DMS53 treated with DMSO at 0.1 percent for 48 hours (cell line): ENCODE results near the gene SLC27A5.
"Not testable (repeated sequence)": the region's sequence is repeated elsewhere in the genome, so short reads cannot be mapped to it uniquely, and the experiment has no call there.

Experiments used
- DNase-seq: peaks from one replicate; lab custom pipeline; 2025; ENCODE audit not compliant: unreplicated experiment; lab: John Stamatoyannopoulos, UW

SLC27A5 gene

DNA sequence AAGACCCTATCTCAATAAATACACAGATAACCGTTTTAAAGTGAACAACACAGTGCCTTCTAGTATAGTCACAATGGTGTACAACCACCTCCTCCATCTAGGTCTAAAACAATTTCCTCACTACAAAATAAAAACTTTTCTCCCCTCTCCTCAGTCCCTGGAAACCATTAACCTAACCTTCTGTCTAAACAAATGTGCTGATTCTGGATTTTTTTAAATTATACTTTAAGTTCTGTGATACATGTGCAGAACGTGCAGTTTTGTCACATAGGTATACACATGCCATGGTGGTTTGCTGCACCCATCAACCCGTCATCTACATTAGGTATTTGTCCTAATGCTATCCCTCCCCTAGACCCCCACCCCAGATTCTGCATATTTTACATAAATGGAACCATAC, 17.6 kb upstream of the SLC27A5 start:
- no peak for DNase-seq

DNA sequence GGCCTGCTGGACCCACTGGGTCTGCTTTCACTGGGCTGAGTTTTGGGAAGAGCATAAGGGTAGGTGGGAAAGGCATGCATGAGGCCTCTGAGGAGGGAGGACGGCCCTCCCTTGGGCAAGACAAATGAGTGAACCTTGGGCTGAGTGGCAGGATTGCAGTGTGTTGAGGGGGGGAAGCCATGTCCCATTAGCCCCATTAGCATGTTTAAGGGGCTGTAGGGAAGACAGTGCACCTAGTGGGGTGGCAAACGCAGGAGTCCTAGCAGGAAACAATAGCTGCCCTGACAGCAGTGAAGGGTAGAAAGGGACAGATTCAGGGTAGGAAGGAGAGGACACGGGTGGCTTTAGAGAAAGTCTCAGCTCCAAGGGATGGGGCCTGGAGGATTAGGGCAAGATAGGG, 10.9 kb upstream of the SLC27A5 start:
- DNase-seq = no peak

DNA sequence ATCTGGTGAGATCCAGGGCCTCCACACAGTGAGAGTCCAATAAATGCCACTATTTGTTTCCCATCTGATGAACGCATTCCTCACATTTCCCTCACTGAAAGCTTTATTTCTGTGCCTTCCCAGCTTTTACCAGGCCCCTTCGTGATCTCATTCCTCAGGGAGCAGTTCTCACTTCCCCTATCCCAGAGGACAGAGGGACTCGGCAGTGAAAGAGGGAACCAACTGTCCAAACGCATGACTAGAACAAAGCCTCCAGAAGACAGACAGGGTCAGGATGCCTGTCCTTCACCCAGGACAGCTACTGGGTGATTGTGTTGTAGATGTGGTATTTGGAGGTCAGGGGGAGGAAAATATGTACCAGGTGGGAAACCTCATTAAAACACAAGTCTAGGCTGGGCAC, 9.9 kb upstream of the SLC27A5 start:
- DNase-seq = no peak

DNA sequence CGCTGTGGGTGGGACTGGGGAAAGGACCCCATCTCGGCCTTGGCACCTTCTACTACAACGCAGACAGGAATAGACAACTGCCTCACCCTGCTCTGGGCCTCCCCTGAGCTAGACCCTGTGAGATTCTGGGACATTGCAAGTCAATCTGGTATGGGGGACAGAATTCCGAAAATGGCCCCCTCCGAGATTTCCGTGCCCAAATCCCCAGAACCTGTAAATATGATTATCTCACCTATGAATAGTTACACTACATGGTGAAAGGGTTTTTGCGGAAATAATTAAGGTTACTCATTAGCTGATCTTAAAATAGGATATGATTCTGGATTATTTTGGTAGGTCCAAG, 8.4 kb upstream of the SLC27A5 start:
- no peak for DNase-seq

DNA sequence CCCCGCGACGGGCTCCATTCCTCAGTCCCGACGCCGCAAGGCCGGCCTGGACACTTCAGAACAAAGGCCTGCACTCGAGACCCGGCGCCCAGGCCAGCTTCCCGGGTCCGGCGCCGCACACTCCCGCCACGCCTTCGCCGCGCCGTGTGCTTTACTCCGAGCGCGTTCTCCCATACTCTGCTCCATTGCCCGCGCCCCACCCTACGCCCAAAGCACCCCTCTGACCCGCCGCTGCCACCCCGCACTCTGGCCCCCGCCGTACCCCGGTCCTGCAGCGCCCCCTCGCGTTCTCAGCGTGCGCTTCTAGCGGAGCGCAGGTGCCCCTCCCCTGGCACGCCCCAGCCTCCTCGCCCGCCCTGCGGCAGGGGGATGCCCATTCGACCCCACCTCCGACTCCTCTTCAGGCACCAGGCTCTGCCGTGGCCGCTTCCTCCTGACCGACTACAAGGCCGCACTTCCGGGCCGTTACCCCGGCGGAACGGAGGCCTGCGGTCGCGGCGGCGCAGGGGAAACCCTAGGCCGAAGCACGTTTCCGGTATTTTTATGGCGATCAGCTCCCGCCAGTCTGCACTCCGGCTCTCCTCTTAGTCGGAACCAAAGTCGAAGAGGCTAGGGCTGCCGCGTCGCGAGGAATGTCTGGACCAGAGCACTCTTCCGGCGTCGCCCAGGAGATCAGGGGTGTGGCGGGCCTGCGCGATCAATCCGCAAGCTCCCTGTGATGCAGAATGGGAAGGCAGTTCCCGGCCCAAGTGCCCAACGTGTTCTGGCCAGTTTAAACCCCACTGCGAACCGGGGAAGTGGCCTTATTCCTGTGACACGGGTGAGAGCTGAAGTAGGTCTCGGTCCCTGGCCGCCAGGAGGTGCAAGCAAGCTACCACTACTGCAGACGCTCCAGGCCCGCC, 7.8 kb upstream of the SLC27A5 start, which contains the start of gene ZBTB45:
TSS of gene ZBTB45 (minus strand) at position 456 of the 902 bp plus-strand sequence. CDS start 2,137 bp downstream, outside the sequence.
- peak; percentile 89 for DNase-seq

DNA sequence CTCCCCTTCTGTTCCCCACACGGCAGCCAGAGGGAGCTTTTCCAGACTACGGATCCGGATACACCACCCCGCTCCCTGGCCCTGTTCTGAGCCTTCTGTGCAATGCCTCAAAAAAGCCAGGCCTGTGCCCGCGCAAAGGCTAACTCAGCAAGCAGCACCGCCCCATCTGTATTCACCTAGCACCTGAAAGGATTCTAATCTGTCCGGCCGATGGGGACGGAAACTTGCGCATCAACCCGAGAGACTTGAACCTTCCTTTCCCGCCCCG, 7.2 kb upstream of the SLC27A5 start:
- DNase-seq = peak; percentile 52

DNA sequence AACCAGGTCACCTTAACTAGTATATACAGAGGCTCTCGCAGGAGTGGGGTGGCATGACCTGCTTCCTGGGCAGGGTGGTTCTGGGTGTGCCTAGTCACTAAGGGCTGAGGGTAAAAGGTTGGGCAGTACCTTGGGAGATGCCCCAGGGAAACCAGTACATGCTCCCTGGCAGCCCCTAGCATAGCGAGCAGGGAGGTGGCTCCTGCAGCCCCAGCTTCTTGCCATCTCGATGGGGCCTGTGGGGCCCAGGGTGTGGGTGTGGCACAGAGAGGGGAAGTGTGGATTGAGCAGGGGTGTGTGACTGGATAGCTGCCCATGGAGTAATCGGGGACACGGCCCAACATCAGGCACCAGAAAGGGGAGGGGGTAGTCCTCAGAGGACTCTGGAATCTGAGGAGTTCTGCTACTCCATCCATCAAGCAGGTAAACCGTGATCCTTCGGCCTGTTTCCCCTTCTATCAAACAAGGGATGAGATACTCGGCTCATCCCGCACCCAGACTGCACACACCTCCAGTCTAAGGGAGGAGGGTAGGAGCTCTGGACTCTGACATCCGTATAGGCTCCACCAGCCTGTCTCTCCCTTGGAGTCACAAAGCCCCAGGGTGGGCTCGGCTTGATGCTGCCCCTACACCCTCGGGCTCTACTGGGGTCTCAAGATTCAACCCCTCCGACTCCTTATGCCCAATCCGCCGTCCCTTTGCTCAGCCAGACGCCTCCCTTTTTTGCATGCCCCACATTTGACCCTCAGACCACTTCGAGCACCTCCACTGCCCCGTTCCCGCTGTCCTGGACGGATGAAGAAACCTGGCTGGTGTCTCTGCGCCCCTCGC, 6.7 kb upstream of the SLC27A5 start:
- DNase-seq = no peak

DNA sequence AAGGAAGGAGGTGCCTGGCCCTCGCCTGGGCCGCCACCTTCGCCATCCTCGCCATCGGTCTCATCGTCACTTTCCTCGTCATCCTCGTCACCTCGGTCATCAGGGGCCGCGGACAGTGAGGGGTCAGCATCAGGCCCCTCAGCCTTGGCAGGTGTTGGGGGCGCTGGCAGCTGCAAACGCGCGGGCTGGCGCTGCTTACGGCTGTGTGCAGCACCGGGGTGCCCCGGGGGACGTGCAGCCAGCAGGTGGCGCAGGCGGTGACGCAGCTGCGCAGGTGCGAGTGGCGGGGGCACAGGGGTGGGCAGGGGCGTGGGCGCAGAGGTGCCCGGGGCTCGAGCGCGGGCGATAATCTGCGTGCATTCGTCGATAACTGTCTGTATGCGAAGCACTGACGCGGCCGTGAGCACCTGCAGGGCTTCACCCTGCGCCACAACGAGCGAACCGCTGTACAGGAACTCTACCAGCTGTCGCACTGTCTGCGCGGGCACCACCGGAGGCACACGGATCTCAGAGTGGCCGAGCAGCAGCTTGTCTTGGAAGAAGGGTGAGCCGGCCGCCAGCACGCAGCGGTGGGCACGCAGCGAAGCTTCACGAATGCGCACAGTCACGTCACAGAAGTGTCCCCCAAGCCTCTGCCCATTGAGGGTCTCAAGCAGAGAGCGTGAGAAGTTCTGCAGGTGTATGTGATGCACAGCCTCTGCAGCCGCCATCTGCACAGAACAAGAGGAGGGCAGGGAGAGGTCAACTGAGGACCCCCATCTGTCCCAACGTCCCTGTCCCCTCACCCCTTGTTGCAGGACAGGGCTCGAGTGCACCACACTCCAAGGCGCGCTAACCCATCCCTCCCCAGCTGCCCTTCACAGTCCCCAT, 5.4 kb upstream of the SLC27A5 start:
- DNase-seq = no peak

DNA sequence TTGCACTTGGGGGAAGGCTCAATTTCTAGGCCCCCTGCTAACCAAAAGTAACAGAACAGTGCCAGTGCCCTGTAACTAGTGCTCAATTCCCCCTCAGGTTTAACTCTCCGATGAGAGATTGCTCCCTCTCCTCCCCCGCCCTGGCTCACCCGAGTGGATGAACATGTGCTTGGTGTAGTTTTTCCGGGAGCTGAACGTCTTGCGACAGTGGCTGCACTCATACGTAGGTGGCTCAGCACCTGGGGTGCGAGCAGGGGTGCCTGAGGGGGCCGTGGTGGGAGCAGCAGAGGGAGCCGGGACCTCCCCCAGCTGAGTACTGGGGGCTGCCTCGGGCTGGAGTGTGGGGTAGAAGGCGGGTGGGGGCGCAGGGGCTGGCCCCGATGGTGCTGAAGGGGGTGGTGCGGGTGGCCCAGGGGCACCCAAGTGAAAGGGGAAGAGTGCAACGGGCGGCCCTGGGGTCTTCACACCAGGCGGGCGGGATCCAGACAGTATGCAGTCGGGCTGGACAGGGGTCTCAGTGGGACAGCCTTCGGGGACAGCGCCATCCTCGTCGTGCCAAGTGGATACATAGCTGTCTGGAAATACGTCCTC, 4.5 kb upstream of the SLC27A5 start:
- no peak for DNase-seq

DNA sequence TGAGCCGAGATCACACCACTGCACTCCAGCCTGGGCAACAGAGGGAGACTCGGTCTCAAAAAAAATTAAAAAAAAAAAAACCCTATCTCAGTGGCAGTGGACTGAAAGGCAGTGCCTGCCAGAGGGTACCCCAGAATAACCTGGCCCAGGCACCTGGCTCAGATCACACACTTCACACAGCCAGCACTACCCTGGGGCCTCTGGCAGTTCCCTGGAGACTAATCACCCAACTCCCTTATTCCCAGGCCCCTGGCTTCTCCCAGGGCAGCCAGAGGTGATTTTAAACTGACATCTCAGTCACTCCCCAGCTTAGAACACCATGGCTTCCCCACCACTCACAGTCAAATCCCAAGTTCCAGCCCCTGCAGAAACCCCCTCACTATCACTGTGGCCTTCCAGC, 3.5 kb upstream of the SLC27A5 start:
- DNase-seq = no peak

DNA sequence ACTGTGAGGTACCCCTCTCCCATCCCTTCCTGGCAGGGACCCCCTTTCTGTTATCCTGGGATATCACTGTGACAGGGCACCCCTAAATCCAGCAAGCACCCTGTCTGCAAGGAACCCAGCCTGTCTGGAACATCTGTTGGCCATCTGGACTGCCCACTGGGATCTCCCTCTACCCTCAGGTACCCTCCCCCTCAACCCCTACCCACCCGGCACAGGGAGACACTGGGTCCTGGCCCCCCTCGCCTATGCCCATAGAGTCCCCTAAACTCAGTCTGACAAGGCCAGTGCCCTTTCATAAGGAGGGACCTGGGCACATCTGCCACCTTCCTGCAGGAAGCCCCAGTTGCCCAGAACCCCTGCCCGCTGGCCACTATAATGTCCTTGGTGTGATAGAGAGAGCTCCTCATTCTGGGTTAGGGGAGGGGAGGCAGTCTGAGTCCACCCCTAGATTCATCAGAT, 2.8 kb upstream of the SLC27A5 start:
- no peak for DNase-seq

DNA sequence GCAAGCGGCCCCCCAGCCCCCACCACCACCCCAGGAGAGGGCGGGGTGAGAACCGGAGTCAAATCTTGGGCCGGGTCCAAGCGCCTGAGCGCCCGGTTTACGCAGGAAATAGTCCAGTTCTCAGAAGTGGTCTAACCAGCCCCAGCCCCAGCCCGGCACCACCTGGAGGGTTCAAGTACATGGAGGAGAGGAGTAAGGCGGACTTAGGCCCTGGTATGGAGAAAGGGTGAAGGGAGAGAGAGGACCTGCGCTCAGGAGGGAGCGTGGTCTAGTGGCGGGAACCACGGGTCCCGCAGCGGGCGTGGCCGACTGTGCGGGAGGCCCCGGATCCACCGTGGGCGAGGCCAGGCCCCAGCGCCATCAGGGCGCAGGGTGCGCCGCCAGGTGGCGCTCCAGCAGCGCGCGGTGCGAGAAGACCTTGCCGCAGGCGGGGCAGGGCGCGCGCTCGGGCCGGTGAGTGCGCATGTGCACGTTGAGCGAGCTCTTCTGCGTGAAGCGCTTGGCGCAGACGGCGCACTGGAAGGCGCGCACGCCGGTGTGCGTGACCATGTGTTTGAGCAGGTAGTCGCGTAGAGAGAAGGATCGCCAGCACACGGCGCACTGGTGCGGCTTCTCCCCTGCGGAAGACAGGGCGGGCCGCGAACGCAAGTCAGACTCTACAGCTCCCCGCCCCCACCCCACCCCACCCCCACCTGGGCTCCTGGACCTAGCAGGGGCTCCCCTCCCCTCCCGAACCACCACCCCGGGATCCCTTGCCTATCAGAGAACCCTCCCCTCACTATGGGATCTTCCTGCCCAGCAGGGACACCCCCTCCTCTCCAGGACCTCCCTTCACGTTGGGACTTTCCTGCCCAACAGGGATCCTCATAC, 2.1 kb upstream of the SLC27A5 start:
- DNase-seq = peak; percentile 96

DNA sequence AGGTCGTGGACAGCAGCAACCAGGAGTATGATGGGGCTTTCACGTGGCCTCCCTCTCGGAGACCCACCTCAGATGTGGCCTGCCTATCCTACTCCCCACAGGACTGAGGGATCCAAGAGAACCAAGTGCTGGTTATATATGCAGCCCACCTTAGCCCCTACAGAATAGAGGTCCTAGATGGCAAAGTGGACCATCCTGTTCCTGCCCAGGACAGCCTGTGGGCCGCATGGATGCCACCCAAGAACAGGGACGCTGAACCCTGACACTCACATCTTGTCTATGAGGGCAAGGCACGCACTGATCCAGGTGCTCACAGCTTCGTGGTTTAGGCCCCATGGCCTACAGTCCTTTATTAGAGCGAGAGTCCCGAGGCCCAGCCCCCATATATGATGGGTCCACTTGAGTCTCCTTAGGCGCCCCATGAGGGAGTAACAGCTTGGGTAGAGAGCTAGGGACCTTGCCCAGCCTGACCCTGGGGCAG, 1.5 kb upstream of the SLC27A5 start:
- DNase-seq = no peak

DNA sequence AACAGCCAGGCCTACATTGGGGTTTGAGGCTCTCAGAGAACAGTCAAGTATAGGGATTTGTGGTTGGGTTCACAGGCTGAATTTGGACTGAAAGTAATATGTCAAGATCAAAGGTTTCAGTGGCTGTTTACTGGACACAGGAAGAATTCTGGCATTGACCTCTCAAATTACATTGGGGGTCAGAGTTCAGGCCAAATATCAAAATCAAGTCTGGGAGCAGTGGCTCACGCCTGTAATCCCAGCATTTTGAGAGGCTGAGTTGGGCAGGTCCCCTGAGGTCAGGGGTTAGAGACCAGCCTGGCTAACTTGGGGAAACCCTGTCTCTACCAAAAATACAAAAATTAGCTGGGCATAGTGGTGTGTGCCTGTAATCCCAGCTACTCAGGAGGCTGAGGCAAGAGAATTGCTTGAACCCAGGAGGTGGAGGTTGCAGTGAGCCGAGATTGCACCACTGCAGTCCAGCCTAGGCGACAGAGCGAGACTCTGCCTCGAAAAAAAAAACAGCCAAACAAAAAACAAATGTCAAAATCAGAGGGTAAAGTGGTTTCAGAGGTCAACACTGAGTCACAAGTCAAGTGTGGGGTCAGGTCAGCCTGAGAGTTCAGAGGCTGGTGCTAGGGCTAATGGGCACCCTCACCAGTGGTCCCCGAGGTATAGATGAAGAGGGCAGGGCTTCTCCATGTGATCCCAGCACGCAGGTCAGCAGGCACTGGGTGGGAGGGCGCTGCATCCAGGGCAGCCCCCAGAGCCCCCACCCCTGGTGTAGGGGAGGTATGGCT, 1.5 kb downstream of the SLC27A5 start:
- DNase-seq = no peak

DNA sequence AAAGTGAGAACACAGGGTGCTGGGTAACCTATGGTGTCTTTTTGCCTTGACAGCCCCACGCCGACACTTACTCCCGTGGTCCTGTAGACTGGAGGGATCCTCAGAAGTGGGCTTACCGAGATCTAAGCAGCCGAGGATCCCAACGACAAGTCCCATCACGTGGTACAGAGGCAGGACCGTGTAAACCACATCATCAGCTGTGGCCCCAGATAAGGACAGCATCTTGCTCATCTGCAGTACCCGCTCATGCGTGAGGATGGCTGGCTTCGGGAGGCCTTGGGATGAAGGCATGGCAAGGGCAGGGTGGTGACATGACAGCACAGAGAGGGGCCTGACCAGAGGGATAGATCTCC, 2.1 kb downstream of the SLC27A5 start:
- DNase-seq = no peak

DNA sequence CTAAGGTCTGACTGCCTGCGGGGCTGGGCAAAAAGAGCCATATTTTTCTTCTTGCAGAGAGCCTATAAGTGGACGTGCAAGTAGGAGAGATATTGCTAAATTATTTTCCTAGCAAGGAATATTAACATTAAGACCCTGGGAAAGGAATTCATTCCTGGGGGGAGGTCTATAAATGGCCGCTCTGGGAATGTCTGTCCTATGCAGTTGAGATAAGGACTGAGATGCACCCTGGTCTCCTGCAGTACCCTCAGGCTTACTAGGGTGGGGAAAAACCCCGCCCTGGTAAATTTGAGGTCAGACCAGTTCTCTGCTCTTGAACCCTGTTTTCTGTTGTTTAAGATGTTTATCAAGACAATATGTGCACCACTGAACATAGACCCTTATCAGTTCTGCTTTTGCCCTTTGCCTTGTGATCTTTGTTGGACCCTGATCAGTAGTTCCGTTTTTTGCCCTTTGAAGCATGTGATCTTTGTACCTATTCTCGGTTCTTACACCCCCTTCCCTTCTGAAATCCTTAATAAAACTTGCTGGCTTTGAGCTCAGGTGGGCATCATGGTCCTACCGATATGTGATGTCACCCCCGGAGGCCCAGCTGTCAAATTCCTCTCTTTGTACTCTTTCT, 4.1 kb downstream of the SLC27A5 start:
- DNase-seq = not testable (repeated sequence)

DNA sequence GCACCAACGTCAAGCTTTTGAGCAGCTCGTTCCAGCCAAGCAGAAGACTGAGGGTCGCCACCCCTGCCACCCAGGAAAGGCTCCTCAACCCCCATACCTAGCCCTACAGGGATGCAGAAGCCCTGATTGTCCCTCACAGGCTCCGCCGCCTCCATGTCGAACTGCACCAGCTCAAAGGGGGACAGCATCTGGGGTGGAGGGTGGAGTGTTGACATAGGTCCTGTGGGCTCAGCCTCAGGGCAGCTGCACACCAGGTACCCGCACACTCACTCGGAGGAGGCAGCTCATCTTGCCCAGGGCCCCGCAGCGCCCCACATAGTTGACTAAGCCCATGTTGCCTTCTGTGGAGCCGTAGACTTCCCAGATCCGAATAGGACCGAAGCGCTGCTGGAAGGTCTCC, 11.6 kb downstream of the SLC27A5 start:
- no peak for DNase-seq

DNA sequence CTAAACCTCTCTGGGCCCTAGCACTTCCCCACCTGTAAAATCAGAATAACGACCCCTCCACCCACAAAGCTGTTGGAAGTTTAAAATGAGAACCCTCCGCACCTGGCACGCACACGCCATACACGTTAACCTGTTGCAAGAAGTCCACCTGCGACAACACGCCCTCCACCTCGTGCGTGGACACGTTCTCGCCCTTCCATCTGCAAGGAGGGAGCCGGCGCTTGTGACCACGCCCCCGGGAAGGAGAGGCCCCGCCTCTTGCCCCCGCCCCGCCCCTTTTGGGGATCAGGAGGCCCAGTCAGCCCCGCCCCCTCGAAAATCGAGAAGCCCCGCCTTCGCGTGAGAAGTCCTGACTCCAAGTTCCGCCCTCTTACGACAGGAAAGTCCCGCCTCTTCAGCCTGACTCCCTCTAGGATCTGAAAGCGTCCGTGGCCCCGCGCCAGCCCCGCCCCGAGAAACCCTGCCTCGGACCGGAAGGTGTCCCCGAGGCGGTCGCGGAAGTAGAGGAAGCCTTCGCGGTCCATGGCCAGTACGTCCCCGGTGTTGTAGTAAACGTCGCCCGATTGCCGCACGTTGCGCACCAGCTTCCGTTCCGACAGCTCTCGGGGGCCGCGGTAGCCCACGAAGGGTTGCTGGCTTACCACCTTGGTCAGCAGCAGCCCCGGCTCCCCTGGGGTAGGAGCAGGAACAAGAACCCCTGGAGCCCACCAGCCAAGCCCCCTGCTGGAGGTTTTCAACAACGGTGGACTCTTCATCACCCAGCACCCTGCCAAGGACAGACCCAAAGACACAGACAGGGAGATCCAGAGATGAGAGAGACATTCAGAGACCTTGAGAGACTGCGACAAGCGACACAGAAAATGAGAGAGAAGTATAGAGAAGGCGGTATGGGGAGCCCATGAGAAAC, 12.5 kb downstream of the SLC27A5 start:
- DNase-seq = peak; percentile 95
